Ecto neural progenitor cell (in vitro differentiated cells): Measurements from ENCODE around the gene VWA1.
"Not testable (repeated sequence)": the region's sequence is repeated elsewhere in the genome, so short reads cannot be mapped to it uniquely, and the experiment has no call there.

Experiments used
- DNase-seq: peaks from one replicate; pipeline ENCODE4 v3.0.0-alpha.2; 2018; ENCODE audit warnings: low spot score

The VWA1 gene

DNA sequence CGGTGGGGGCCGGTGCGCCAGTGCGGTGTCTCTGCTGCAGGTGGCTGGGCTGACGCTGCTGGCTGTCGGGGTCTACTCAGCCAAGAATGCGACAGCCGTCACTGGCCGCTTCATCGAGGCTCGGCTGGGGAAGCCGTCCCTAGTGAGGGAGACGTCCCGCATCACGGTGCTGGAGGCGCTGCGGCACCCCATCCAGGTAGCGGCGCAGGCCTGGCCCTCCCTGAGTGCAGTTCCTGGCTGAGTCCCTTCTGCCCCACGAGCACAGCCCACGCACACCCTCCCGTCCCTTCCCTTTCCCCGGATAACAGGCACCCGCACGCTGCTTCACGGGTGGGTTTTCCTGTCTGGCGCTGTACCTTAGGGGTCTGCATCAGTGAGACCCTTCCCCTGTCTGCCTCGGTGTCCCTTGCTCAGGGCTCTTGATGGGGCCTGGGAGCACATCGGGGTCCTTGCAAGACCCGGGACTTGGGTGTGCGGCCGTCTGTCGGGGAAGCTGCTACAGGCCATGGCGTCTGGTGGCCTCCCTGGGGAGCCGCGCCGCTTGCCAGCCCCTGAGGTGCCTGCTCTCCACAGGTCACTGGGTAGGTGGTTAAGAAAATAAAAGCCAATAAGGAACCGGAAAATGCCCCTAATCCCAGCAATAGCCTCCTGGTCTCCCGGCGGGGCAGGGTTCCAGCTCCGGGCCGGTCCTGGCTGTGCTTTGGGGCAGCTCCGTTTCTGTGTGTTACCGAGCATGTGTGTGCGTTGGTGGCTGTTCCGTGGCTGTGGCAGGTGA is 49.7 kb downstream of the VWA1 start:
- not testable (repeated sequence) for DNase-seq

GRCh38 chr1:1485755-1486317 is 50.3 kb downstream of the VWA1 start:
- DNase-seq, result not testable (repeated sequence)

DNA sequence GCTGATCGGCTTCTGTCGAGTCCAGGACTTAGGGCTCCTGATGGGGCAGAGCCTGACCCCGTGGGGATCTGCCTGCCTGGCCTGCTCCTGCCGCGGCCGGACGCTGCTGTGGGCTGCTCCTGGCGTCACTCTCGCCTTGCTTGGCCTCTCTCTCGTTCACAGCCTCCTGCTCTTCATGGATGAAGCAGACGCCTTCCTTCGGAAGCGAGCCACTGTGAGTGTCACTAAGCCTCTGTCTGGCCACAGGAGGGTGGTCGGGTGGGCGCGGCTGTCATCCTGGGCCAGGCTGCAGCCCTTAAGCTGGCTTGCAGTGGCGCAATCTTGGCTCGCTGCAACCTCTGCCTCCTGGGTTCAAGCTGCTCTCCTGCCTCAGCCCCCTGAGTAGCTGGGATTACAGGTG is 52.2 kb downstream of the VWA1 start:
- no peak for DNase-seq

- no peak for DNase-seq
Observed at GRCh38 chr1:1489231-1489630, 53.7 kb downstream of the VWA1 start.

GRCh38 chr1:1489861-1490260 is 54.4 kb downstream of the VWA1 start:
- DNase-seq, result no peak

GRCh38 chr1:1490633-1491230 is 55.2 kb downstream of the VWA1 start:
- DNase-seq, result no peak

GRCh38 chr1:1491601-1492000 is 56.1 kb downstream of the VWA1 start:
- DNase-seq, result no peak
